ENCODE results near the gene ELOVL3.

- TF ChIP-seq CTCF (CRISPR knock-in tag; IDR thresholded peaks at IDR 0.05) = no peak
- no peak for TF ChIP-seq TAF15 (IDR thresholded peaks at IDR 0.05; ENCODE audit: low read depth, low read length, poor library complexity, severe bottlenecking)
- no peak for TF ChIP-seq ZNF577 (CRISPR knock-in tag; IDR thresholded peaks at IDR 0.05; ENCODE audit: borderline replicate concordance, low read depth)
- no peak for TF ChIP-seq ATF3 (CRISPR knock-in tag; IDR thresholded peaks at IDR 0.05)
- TF ChIP-seq RXRA (CRISPR knock-in tag; IDR thresholded peaks at IDR 0.05) = no peak
- no peak for TF ChIP-seq POLR2AphosphoS5 (IDR thresholded peaks at IDR 0.05; ENCODE audit: low read depth, low read length)
- TF ChIP-seq ZNF790 (CRISPR knock-in tag; IDR thresholded peaks at IDR 0.05; ENCODE audit: borderline replicate concordance) = no peak
- TF ChIP-seq TEAD2 (CRISPR knock-in tag; IDR thresholded peaks at IDR 0.05) = no peak
Observed at GRCh38 chr10:102267748-102268147, 41.6 kb downstream of the ELOVL3 start.

Data from HepG2 (cell line).